ENCODE data around the gene FSCN2. TPM values are rescaled to one million over a fixed set of nuclear protein-coding genes. Genes with fewer than 3 reads are reported as not detected.

FSCN2 gene
- total and polyA plus RNA-seq, 2 donors (not counting 1 experiment from before 2014, with no cell fraction given): 0.35 to 2.0 TPM

DNA sequence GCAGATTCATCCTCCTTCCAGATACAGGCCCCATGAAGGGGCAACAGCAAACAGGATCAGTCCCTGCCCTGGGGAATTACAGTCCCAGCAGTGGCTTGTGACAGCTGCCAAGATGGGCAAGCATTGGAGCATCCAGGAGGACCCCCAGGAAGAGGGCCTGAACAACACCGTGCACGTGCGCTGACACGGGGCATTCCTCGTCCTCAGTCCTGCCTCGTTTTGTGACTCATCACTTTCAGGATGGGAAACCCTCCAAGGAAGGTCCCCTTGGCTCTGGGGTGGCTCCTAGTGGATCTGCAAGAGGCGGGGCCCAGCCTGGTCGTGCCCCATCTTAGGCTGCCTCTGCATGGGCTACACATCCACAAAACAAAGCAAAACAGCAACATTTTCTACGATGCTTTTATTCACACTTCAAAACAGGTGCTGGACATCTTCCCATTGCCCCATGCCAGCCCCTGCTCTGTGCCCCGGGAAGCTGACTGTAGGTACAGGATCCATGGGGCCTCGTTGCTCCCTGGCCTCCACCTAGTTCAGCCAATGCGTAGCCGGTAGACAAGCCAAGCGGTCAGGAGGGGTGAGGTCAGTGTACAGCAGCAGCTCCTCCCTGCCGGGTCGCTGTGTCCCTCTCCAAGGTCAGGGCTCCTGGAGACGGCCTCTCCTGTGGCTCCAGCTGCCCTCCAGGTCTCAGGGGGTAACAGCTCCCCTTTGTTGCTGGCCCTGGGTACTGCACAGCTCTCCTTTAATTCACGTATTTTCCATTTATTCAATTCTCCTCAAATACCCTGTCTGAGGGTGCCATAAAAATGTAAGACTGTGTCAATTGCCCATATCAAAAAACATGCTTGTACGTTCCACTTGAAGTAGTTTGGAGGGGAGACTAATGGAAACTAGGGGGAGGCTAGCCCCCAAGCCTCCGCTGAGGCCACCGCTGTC, 47.8 kb upstream of the FSCN2 start:
- H3K79me2 ChIP-seq (ENCODE audit: control insufficient read depth, insufficient read depth, low read length): no peaks in the 10 kb centered on the region
- TF ChIP-seq EZH2 (IDR thresholded peaks at IDR 0.05; ENCODE audit: low read length, missing control alignments): no peak
- TF ChIP-seq, protein P1, sequence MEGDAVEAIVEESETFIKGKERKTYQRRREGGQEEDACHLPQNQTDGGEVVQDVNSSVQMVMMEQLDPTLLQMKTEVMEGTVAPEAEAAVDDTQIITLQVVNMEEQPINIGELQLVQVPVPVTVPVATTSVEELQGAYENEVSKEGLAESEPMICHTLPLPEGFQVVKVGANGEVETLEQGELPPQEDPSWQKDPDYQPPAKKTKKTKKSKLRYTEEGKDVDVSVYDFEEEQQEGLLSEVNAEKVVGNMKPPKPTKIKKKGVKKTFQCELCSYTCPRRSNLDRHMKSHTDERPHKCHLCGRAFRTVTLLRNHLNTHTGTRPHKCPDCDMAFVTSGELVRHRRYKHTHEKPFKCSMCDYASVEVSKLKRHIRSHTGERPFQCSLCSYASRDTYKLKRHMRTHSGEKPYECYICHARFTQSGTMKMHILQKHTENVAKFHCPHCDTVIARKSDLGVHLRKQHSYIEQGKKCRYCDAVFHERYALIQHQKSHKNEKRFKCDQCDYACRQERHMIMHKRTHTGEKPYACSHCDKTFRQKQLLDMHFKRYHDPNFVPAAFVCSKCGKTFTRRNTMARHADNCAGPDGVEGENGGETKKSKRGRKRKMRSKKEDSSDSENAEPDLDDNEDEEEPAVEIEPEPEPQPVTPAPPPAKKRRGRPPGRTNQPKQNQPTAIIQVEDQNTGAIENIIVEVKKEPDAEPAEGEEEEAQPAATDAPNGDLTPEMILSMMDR (conservative IDR thresholded peaks at IDR 0.05 in 1 of 2, IDR thresholded peaks at IDR 0.05 in 1 of 2; ENCODE audit: low read depth in 1 of 2, low read length in 2 of 2): no peak
- H3K9me3 ChIP-seq (ENCODE audit: control insufficient read depth, insufficient read depth, low read depth, low read length): no peaks in the 10 kb centered on the region
- H3K4me2 ChIP-seq (ENCODE audit: extremely low read depth, insufficient read depth, low read length): no peak overlapping the region
- H3K4me3 ChIP-seq (replicated peaks in 1 of 4; ENCODE audit: control extremely low read depth in 1 of 4, insufficient read depth in 1 of 4, low read depth in 3 of 4, low read length in 4 of 4): no peak overlapping the region
- H4K20me1 ChIP-seq (ENCODE audit: control insufficient read depth, extremely low read depth, insufficient read depth, low read length): no peaks in the 10 kb centered on the region
- no peak overlapping the region for H2AFZ ChIP-seq (ENCODE audit: low read length)
- H3K36me3 ChIP-seq (ENCODE audit: control insufficient read depth, insufficient read depth, low read length): no peaks in the 10 kb centered on the region
- peak; percentile 63 to 69 for DNase-seq (ENCODE audit: low read depth in 2 of 2)
- H3K27me3 ChIP-seq (ENCODE audit: control insufficient read depth, insufficient read depth, low read length): no peaks in the 10 kb centered on the region
- H3K9ac ChIP-seq (ENCODE audit: insufficient read depth, low read length): no peak overlapping the region
- H3K27ac ChIP-seq (ENCODE audit: insufficient read depth, low read length): no peak overlapping the region
- no peaks in the 10 kb centered on the region for H3K4me1 ChIP-seq (ENCODE audit: control insufficient read depth, extremely low read depth, insufficient read depth, low read length)

DNA sequence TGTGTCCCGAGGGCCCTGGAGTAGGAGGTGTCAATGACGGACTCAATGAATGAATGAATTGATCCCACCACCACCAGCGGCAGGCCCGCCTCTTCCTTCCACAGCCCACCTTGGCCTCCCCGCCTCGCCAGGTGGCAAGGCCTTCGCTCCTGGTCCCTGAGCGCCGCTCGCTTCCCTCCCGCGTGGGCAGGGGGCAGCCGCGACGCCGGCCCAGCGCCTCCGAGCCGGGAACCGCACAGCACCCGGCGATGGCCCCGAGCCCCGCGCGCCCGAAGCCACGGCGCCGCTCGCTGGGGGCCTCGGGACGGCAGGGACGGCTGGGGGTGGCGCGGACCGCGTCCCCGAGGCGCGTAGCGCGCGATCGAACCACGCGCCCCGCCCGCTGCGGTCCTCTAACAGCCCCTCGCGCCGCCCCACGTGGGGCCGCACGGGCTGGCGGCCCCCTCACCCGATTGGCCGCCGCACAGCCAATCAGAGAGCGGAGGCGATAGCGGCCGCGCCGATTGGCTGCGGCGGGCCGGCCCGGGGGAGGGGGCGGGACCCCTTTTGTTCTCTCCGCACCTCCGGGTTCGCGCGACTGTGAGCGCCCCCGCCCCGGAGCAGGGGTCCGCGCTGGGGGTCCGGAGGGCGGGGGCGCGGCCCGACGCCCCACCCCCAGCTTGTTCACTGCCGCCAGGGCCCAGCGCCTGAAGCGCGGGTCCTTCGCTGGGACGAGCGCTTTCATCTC, 46.9 kb upstream of the FSCN2 start:
- Histone ChIP-seq H3K9ac (ENCODE audit: insufficient read depth, low read length) (no peak overlapping the region), H3K4me1 (ENCODE audit: control insufficient read depth, extremely low read depth, insufficient read depth, low read length) (no peaks in the 10 kb centered on the region), H3K36me3 (ENCODE audit: control insufficient read depth, insufficient read depth, low read length) (no peaks in the 10 kb centered on the region), H3K27ac (ENCODE audit: insufficient read depth, low read length) (no peak overlapping the region), H4K20me1 (ENCODE audit: control insufficient read depth, extremely low read depth, insufficient read depth, low read length) (no peaks in the 10 kb centered on the region), H2AFZ (ENCODE audit: low read length) (no peak overlapping the region), H3K9me3 (ENCODE audit: control insufficient read depth, insufficient read depth, low read depth, low read length) (no peaks in the 10 kb centered on the region), H3K27me3 (ENCODE audit: control insufficient read depth, insufficient read depth, low read length) (no peaks in the 10 kb centered on the region), H3K4me2 (ENCODE audit: extremely low read depth, insufficient read depth, low read length) (peak overlapping the region; percentile 88), H3K79me2 (ENCODE audit: control insufficient read depth, insufficient read depth, low read length) (no peaks in the 10 kb centered on the region), H3K4me3 (replicated peaks in 1 of 4; ENCODE audit: control extremely low read depth in 1 of 4, insufficient read depth in 1 of 4, low read depth in 3 of 4, low read length in 4 of 4) (peak overlapping the region in 3 of 4 experiments; percentile 21 to 49 (median 44))
- TF ChIP-seq EZH2 (IDR thresholded peaks at IDR 0.05; ENCODE audit: low read length, missing control alignments): no peak
- TF ChIP-seq, protein P1 (conservative IDR thresholded peaks at IDR 0.05 in 1 of 2, IDR thresholded peaks at IDR 0.05 in 1 of 2; ENCODE audit: low read depth in 1 of 2, low read length in 2 of 2): no peak
- peak; percentile 58 to 61 for DNase-seq (ENCODE audit: low read depth in 2 of 2)

DNA sequence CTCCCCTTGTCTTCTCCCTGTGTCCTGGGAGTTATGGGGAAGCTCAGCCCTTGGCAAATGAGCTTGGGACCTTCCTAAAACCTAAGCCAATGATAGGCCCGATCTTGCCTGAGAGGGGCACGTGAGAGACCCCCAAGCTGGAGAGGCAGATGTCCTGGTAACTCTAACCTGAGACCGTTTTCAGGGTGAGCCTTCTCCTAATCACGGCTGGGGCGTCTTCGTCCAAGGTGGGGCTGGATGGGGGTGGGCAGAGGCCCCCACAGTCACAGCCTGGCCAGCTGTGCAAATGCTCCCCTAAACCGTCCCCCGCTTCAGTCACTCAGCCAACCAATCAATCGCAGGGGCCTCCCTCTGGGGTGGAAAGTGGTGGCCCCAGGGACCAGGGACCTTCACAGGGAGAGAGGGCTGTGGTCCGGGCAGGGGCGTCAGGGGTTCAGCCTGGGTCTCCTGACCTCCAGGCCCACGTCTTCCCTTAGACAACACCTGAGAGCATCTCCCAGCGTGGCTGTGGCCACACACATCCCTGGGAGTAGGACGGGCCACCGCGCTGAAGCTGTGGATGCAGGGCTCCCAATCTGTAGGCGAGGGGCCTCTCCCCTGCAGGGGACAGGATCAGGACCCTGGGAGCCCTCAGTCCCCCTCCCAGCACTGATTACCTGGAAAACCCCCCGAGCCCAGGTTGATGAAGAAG, 46.2 kb upstream of the FSCN2 start:
- Histone ChIP-seq H3K4me1 (ENCODE audit: control insufficient read depth, extremely low read depth, insufficient read depth, low read length) (no peaks in the 10 kb centered on the region), H3K27ac (ENCODE audit: insufficient read depth, low read length) (no peak overlapping the region), H3K27me3 (ENCODE audit: control insufficient read depth, insufficient read depth, low read length) (no peaks in the 10 kb centered on the region), H3K36me3 (ENCODE audit: control insufficient read depth, insufficient read depth, low read length) (no peaks in the 10 kb centered on the region), H3K79me2 (ENCODE audit: control insufficient read depth, insufficient read depth, low read length) (no peaks in the 10 kb centered on the region), H3K9ac (ENCODE audit: insufficient read depth, low read length) (no peak overlapping the region), H4K20me1 (ENCODE audit: control insufficient read depth, extremely low read depth, insufficient read depth, low read length) (no peaks in the 10 kb centered on the region), H3K9me3 (ENCODE audit: control insufficient read depth, insufficient read depth, low read depth, low read length) (no peaks in the 10 kb centered on the region), H3K4me2 (ENCODE audit: extremely low read depth, insufficient read depth, low read length) (peak overlapping the region; percentile 88), H2AFZ (ENCODE audit: low read length) (no peak overlapping the region), H3K4me3 (replicated peaks in 1 of 4; ENCODE audit: control extremely low read depth in 1 of 4, insufficient read depth in 1 of 4, low read depth in 3 of 4, low read length in 4 of 4) (peak overlapping the region in 3 of 4 experiments; percentile 21 to 49 (median 44))
- TF ChIP-seq EZH2 (IDR thresholded peaks at IDR 0.05; ENCODE audit: low read length, missing control alignments): no peak
- TF ChIP-seq, protein P1 (conservative IDR thresholded peaks at IDR 0.05 in 1 of 2, IDR thresholded peaks at IDR 0.05 in 1 of 2; ENCODE audit: low read depth in 1 of 2, low read length in 2 of 2): no peak
- no peak for DNase-seq (ENCODE audit: low read depth in 2 of 2)

Measured in fibroblast of lung (primary cell).